ENCODE results near the gene PPP1R12A. TPM values are rescaled to one million over a fixed set of nuclear protein-coding genes. Genes with fewer than 3 reads are reported as not detected.

Gene PPP1R12A
- total RNA-seq, 1 donor from 2014 or later, result 374 TPM

GRCh38 chr12:79916826-79917225 is 18.1 kb downstream of the PPP1R12A start:
- intact Hi-C loops (cut with DNase I), result no loop called here
- no peak for DNase-seq (ENCODE audit: low spot score in 2 of 2)
- H3K27ac ChIP-seq, result peak overlapping the region in 1 of 2 donors; percentile 37
- no peaks in the 10 kb centered on the region for H3K9me3 ChIP-seq
- no peaks in the 10 kb centered on the region for H3K27me3 ChIP-seq
- TF ChIP-seq, protein P1, sequence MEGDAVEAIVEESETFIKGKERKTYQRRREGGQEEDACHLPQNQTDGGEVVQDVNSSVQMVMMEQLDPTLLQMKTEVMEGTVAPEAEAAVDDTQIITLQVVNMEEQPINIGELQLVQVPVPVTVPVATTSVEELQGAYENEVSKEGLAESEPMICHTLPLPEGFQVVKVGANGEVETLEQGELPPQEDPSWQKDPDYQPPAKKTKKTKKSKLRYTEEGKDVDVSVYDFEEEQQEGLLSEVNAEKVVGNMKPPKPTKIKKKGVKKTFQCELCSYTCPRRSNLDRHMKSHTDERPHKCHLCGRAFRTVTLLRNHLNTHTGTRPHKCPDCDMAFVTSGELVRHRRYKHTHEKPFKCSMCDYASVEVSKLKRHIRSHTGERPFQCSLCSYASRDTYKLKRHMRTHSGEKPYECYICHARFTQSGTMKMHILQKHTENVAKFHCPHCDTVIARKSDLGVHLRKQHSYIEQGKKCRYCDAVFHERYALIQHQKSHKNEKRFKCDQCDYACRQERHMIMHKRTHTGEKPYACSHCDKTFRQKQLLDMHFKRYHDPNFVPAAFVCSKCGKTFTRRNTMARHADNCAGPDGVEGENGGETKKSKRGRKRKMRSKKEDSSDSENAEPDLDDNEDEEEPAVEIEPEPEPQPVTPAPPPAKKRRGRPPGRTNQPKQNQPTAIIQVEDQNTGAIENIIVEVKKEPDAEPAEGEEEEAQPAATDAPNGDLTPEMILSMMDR (IDR thresholded peaks at IDR 0.05), result no peak
- peaks cover 0 to 54% of the 10 kb centered on the region in 2 donors for H3K4me1 ChIP-seq
- no peak overlapping the region for H3K4me3 ChIP-seq
- H3K36me3 ChIP-seq, result no peaks in the 10 kb centered on the region

GRCh38 chr12:79911889-79912656 is 22.8 kb downstream of the PPP1R12A start:
- Histone ChIP-seq H3K4me3 (no peak overlapping the region), H3K27me3 (no peaks in the 10 kb centered on the region), H3K4me1 (peaks cover 3 to 68% of the 10 kb centered on the region in 2 donors), H3K9me3 (no peaks in the 10 kb centered on the region), H3K36me3 (no peaks in the 10 kb centered on the region), H3K27ac (peak overlapping the region; percentile 25 to 53)
- TF ChIP-seq, protein P1 (IDR thresholded peaks at IDR 0.05), result no peak
- intact Hi-C loops (cut with DNase I), result no loop called here
- DNase-seq (ENCODE audit: low spot score in 2 of 2), result no peak

- Histone ChIP-seq H3K27ac (peak overlapping the region; percentile 76 to 77), H3K9me3 (no peaks in the 10 kb centered on the region), H3K27me3 (no peaks in the 10 kb centered on the region), H3K4me3 (no peak overlapping the region), H3K4me1 (peaks cover 3 to 46% of the 10 kb centered on the region in 2 donors), H3K36me3 (no peaks in the 10 kb centered on the region)
- DNase-seq (ENCODE audit: low spot score in 2 of 2), result no peak
- intact Hi-C loops (cut with DNase I), result no loop called here
- TF ChIP-seq, protein P1 (IDR thresholded peaks at IDR 0.05), result no peak
These were observed 26.5 kb downstream of the PPP1R12A start for GRCh38 chr12:79908366-79908765.

DNA sequence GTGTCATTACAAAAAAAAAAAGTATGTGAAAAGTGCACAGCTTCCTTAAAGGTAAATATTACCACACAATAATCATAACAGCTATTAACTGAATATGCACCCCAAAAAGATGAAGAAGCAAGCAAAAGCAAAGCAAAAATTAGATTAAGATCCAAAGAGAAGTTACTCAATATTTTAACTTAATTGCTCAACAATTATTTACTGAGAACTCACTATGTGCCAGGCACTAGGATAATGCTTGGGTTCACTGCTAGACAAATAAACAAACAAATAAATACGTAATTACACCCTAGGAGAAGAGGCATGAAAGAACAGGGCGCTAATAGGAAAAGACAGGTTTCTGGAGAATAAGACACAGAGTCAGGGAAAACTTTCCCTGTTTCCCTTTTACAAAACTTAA is 33.4 kb downstream of the PPP1R12A start:
- Histone ChIP-seq H3K36me3 (no peaks in the 10 kb centered on the region), H3K27me3 (no peaks in the 10 kb centered on the region), H3K27ac (peak overlapping the region; percentile 3 to 14), H3K4me1 (peaks cover 5 to 45% of the 10 kb centered on the region in 2 donors), H3K4me3 (no peak overlapping the region), H3K9me3 (no peaks in the 10 kb centered on the region)
- DNase-seq (ENCODE audit: low spot score in 2 of 2), result no peak
- intact Hi-C loops (cut with DNase I), result no loop called here
- TF ChIP-seq, protein P1 (IDR thresholded peaks at IDR 0.05), result no peak

DNA sequence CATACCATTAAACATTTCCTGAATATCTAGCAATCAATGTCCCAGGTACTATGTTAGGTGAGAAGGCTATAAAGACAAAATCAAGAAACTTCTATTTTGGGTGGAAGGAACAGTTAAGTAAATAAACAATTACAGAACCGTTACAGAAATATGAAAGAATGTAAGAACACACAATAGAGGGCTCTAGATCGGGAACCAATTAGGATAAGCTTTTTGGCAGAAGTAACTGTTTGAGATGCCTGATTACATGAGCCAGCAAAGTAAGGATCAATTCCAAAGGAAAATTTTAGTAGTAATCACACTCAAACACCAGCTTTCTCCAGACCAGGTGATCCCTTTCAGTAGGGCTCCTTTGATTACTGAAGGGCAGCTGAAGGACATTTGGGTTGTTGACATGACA is 33.9 kb downstream of the PPP1R12A start:
- peak overlapping the region in 1 of 2 donors; percentile 3 for H3K27ac ChIP-seq
- intact Hi-C loops (cut with DNase I), result no loop called here
- TF ChIP-seq, protein P1 (IDR thresholded peaks at IDR 0.05), result no peak

More for the DNA sequence above, 33.9 kb downstream of the PPP1R12A start:
- Histone ChIP-seq H3K36me3 (no peaks in the 10 kb centered on the region), H3K4me3 (no peak overlapping the region), H3K4me1 (peaks cover 5 to 48% of the 10 kb centered on the region in 2 donors), H3K9me3 (no peaks in the 10 kb centered on the region), H3K27me3 (no peaks in the 10 kb centered on the region)
- DNase-seq (ENCODE audit: low spot score in 2 of 2), result no peak
